ENCODE measurements around the gene IPCEF1.

IPCEF1 gene

DNA sequence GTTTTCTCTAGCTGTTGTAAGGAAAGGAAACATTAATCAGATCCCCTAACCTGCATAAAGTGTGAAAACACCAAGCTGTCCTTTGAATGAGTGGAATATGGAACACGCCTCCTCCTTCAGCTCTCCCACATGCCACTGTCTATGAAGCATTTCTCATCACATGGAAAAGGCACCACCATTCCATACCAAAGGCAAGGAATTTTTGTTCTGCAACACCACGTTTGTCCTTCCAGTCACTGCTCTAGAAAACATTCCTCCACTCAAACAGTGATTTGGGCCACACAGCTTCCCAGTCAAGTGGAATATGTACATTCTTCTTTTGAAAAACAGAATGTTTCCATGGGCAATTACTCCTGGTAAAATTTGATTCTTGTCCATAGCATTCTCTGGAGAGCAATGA, 197.5 kb downstream of the IPCEF1 start:
- DNase-seq (ENCODE audit: low spot score), result no peak

DNA sequence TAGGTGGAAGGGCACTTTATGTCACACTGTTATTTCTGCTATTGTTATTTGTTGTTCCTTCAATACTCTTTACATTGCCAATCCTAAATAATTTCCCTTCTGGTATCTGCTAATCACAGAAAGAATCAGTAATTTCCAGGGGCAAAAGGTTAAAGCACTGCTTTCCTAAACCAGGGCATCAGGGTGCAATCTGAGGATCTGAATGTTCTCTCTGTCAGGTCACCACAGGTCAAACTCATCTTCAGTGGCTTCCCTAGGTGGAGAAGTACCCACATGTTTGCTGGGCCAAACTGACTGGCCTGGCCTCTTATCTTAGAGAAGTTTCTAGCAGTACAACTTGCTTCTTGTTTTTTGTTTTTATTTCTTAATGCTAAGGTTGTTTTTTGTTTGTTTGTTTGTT, 198.9 kb downstream of the IPCEF1 start:
- no peak for DNase-seq (ENCODE audit: low spot score)

DNA sequence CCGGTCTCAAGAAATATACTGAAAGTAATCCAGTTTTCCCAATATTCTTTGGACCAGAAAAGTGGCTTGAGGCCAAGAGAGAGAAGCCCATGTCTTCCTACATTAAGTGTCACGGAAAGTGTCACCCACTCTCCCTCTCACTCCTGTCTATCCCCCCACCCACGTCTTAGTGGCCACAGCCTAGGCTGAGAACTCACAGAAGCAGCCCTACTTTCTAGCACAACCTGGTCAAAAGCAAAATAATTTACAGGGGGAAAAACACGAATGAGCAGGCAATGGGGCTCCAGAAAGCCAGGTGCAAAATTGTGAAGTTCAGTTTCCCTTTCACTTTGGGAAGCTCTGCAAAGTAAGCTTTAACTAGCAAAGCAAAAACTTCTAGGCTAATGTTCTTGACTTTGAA, 199.5 kb downstream of the IPCEF1 start:
- DNase-seq (ENCODE audit: low spot score), result peak; percentile 31

DNA sequence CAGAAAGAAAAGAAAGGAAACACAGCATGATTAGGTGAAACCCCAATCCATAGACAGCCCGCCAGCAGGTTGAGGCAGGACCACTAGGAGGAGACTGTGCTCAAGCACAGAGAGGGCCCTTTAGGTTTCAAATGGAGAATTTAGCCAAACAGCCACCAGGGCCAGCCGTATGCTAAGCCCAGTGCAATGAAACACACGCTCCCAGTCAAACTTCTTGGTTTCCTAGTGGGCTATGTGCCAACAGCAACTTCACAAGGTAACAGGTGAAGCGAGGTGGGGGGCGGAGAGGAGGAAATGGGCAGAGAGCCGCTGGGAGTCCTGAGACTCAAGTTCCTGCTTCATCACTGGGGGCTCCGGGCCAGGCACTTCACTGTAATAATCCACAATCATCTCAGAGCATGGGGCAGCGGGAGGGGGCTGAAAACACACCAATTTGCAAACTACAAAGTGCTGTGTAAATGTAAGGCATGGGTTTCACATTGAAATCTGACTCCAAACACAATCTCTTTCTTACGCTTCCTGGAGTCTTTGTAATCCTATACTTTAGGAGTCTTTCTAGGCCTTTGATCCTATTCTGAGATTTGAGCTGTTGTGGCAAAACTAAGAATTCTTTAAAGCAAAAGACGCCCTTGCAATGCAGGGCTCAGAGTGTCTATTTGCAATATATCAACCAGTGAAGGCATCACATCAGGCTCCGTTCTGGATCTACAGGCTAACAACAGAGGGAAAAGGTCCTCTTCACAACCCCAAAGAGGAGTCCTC, 200.3 kb downstream of the IPCEF1 start:
- DNase-seq (ENCODE audit: low spot score), result peak; percentile 76

DNA sequence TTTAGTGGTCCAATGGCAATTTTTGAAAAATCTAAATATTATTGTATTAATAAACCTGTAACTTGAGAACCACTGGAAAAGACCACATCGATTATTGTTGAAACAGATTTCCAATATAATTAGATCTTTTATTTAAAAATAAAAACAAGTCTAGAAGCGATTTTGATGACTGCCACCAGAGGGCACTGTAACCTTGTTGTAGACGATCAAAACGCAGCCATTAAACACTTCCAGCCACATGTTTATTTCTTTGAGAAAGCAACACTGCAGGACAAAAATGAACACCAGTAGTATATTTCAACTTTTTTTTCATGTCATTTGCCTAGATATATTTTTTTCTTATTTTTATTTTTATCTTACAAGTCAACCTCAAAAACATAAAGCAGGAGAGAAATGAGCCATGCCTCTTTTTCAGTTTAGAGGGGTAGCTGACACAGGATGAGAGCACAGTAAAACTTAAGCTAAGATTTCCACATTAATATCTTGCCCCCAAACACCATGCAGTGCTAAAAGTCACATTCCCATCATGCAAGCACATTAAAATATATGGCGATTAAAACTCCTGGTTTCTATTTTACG, 202.1 kb downstream of the IPCEF1 start:
- DNase-seq (ENCODE audit: low spot score), result peak; percentile 78

DNA sequence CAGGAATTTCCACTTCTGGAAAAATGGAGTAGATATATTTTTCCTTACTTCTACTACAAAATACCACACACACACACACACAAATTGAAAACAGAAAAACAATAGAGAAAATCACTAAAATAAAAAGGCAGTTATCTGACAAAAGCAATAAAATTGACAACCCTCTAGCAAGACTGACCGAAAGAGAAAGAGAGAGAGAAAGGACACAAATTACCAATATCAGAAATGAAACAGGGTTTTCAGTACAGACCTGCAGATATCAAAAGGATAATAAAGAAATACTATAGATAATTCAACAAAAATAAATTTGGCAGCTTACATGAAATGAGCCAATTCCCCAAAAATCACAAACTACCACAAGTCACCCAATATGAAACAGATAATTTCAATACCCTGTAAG, 212.8 kb downstream of the IPCEF1 start:
- DNase-seq (ENCODE audit: low spot score), result no peak

DNA sequence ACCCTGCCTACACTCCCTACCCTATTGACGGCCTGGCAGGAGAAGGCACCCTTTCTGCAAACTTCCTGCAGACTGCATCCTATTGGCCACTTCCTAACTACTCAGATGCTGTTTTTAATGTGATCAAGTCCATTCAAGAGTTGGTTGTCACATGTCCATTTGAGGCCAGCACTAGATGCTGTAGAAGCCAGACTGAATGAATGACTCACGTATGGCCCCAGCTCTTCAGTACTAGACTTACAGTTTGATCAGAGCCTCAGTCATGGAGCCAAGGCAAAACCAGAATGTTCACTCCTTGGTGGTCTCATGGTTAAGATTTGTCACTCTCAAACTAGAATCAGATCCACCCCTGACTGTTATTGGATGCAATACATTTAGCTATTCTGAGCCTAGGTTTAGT, 215.9 kb downstream of the IPCEF1 start:
- DNase-seq (ENCODE audit: low spot score), result no peak

DNA sequence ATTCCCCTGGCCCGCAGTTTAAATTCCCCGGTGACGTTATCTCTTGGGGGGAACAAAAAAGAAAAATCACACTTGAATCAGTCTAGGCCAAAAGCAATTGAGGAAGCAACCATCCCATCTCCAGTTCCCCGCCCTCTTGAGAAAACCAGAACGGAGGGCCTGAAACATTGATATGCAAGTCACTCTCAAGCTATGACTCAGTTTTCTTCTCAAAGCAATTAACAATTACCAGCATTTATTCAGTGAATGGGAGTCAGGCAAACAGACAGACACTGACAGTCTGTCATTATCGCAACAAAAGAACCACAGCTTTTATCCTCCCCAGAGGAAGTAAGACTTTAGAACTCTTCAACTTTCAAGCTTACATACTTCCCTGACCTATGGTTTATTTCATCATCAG, 216.7 kb downstream of the IPCEF1 start:
- no peak for DNase-seq (ENCODE audit: low spot score)

DNA sequence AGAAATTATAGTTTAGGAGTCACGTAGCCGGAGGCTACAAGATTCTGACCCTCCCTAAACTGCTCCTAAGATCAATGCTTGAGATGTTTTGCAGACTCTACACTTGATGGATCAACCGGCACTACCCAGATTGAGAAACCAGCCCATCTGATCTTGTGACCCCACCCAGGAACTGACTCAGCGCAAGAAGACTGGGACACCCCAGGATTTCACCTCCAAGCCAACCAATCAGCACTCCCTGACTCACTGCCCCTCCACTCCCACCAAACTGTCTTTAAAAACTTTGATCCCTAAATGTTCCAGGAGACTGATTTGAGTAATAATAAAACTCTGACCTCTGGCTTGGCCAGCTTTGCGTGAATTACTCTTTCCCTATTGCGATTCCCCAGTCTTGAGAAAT, 217.8 kb downstream of the IPCEF1 start:
- no peak for DNase-seq (ENCODE audit: low spot score)

DNA sequence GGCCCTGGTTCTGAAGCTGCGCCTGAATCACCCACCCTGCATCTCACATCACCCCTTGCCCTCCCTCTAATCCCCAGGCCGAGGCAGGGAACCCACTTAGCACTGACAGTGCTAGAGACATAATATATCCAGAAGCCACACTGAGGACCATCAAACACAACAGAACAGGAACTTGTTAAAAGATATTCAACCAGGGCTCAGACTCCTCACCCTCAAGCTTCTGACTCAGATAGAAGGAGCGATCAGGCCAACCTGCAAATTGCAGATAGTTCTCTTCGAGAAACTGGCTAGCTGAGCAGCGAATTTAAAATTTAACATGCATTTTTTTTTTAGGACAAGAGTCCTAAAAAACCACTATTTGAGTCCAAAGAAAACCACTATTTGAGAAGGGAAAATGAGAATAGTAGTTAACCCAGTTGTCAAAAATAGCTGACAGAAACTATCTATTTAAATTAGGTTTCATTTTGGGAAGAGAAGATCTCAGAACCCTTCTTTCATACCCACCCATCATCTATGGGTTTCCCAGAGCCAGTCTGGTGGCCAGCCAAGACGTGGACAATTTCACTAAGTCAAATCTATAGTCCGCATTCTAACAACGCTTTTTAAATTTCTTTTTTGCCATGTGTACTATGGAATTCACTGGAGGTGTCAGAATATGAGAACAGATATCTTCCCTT, 222.0 kb downstream of the IPCEF1 start:
- DNase-seq (ENCODE audit: low spot score), result no peak

DNA sequence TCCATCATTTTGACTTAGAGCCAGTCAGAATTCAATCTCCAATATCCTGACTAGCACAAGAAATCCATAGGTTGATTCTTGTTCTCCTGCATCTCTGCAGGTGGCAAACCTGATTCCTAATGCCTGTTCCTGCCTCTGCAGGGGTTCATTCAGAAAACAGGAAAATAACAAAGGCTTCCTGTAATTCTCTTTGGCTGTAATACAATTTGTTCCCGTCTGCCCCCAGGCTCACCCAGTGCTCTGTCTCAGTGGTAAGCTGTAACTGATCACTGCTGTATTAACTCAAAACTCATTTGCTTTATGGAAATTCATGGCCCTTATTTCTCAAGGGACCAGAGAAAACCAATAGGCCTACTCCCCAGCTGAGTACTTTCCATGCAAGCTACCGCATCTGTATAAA, 228.9 kb downstream of the IPCEF1 start:
- DNase-seq (ENCODE audit: low spot score), result no peak

DNA sequence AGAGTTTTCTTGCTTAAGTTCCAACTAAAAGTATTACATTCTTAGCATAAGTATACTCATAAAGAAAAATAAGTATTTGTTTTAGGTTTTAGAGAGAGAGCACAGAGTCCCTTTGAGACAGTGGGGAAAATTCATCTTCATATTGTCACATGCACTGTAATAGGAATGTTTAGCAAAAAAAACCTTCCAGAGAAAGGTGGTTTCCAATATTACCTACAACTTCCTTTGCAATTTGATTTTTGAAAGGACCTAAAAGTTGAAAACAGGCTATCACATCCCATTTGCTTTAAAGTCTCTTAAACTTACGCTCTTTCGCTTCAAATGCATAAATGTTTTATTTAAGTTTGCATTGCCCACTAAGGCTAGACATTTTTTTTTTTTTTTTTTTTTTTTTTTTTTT, 231.2 kb downstream of the IPCEF1 start:
- no peak for DNase-seq (ENCODE audit: low spot score)

DNA sequence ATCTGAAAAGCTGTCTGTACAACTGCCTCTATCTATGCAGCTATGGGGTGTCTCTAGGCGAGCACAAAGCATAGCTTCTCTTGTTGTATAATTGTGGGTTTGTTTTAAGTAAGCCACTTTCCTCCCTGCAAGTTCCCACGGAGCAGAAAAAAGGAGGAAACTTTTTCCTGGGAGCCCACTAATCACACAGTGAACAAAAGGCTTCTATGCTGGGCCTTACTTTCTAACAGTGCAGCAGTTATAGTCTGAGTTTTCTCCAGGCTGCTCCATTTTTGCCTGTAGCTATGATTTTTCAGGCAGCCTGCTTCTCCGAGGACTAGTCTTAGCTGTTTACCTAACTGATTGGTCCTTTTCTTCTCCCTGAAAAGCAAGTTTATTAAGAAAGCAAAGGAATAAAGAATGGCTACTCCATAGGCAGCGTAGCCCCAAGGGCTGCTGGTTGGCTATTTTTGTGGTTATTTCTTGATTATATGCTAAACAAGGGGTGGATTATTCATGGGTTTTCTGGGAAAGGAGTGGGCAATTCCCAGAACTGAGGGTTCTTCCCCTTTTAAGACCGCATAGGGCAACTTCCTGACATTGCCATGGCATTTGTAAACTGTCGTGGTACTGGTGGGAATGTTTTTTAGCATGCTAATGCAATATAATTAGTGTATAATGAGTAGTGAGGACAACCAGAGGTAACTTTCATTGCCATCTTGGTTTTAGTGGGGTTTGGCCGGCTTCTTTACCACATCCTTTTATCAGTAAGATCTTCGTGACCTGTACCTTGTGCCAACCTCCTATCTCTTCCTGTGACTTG, 233.2 kb downstream of the IPCEF1 start:
- DNase-seq (ENCODE audit: low spot score), result no peak

DNA sequence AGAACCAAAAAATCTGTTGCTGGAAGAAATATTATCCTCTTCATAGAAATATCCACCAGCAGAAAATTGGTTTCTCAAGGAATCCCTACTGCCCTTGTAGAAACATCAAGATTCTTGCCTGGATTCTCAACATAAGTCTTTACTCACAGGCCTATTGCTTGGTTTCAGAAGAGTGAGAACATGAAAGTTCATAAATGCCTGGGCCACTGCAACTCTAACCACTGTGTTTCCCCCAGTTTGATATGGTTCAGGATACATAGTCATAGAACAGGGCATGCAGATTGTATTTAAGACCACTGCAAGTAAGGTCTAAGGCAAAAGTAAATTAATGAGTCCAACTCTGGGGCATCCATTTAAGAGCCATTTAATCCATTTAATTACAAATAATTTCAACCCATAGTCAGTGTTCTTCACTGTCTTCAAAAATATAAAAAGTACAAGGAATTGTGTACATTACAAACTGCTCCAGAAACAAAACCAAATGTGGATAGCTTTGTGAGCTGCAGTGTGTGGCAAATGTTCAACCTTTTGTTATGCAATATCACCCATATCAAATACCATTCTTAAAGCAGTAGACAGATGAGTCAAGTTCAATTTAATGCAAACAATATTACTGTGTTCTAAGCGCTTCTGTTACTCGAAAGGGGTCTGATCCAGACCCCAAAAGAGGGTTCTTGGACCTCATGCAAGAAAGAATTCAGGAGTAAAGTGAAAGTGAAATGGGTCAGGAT, 234.2 kb downstream of the IPCEF1 start:
- no peak for DNase-seq (ENCODE audit: low spot score)

DNA sequence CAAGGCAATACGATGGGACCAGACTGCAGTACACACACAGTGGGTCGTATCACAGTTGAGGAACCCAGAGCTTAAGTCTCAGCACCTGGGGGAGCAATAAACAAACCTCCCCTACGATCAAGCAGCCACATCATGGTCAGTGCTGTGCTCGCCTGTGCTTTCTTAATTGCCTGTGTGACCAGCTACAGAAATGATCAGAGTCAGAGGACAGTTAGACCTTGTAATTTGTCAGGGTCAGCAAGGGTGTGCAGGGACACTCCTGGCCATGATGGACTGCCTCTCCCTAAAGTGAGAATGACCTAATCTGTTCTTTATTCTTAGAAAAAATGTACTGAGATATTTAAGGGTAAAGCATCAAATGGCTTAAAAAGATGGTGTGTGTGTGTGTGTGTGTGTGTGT, 239.1 kb downstream of the IPCEF1 start:
- no peak for DNase-seq (ENCODE audit: low spot score)

DNA sequence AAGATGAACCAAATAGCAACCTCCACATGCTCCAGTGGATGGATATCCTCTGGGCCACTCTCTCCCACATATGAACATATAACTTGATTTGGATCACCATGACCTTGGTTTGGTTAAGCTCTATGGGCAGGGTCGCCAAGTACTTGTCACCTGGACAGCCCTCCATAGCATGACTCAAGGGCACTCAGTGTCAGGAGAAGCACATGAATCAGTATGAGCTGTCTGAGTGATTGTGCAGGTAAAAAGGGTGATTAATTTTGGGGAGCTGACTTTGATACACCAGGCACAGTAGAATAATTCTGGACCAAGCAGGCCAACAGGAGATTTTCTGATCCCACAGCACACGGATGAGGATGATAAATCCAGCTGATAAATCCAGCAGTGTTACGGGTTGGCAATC, 243.2 kb downstream of the IPCEF1 start:
- DNase-seq (ENCODE audit: low spot score), result no peak

DNA sequence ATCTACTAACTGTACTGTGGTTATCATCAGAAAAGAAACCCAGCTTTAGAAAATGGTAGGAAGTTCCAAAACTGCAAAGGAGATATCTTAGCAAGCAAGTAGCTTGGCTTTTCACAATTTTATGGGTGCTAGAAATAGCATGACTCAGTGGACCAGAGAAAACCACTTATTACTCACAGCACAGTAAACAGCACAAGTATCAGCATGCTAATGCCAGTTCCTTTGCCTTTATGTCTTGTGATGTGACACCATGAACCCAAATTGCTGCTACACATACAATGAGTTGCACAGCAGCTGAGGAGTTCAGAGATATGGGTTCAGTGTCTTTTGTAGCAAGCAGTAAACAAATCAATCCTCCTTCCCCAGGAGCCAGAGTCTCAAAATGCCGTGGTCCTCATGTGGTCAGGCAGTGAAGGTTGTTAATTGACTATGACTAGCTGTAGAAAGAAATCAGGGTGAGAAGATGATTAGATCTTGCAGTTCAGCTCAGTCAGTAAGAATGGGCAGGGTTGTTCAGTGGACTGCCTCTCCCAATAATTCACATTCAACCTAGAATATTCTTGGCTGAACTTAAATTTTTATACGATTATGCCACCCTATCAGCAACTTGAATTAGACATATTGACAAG, 244.3 kb downstream of the IPCEF1 start:
- no peak for DNase-seq (ENCODE audit: low spot score)

DNA sequence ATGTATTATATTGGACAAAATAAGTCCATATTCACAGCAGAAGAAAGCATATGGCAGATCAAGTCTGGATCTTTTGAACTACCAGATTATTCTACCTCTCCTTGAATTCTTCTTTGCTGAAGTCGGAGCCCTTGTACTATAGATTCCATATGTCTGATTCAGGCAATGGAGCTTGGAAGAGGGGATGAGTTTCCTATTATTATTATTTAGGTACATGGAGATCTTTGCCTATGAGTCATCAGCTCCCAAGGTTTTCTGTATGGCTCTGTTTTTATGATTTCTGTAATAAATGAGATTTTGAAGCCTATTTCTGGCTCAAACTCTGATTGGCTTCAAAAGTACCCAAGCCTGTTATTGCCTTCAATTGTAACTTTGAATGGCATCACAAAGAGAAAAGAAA, 245.6 kb downstream of the IPCEF1 start:
- DNase-seq (ENCODE audit: low spot score), result no peak

DNA sequence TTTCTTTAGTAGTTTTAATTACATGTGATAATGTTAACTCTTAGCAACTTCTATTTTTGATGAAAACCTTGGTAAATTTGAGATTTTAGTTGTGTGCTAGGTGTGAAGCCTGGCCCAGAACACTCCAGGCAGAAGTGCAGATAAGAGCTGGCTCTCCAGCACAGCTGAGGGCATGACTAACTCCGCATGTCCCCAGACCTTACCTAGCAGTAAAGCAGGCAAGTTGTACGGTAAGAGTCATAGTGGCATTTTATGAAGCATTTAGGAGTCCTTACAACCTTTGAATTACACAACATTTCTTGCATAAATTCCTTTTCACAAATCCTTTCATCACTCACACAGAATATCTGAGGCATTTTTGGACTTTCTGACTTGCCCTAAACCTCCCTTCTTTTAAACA, 250.4 kb downstream of the IPCEF1 start:
- no peak for DNase-seq (ENCODE audit: low spot score)
